ENCODE data around the gene CTXN3.

CTXN3 gene

DNA sequence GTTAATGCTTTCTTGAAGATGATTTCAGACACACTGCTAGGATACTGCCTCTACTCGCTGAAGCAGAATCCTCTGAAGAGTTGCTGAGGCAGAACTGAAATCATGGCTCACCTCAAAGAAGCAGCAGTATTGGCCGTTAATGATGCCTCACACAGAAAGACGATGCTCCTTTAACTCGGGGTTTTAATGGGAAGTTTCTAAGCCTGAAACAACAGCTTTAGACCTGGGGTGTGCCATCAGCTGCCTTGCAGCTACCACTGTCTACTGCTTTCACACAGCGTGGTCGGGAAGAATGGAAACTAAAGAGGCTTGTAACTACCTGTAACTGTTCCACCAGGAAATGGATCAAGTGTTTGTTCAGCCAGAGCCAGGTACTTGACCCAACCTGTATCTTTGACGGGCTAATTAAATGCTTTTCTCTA, at the start of gene CTXN3:
Gene CTXN3, plus strand, starts transcription at position 65 of the 422 bp plus-strand sequence. CDS start 8,440 bp downstream, outside the sequence.
- no peak for DNase-seq (ENCODE audit: low read depth in 1 of 2, low spot score in 1 of 2)

DNA sequence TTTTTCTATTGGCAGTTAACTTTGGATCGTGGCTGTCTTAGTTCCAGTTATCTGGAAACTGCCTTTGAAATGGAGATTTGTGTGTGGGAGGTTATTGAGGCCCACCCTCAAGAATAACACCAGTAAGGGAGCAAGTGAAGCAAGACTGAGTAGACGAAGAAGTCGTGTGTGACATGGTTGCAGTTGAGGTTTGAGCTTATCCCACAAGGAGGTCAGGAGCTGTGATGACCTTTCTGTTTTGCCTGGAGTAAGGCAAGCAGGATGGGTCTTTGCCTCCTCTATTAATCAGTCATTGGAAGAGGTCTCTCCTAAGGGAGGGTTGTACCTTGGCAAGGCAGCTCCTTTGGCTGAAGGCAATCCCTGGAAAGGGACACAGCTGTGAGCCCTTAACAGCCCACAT, 49.6 kb upstream of the CTXN3 start:
- DNase-seq (ENCODE audit: low read depth in 1 of 2, low spot score in 1 of 2) = no peak

DNA sequence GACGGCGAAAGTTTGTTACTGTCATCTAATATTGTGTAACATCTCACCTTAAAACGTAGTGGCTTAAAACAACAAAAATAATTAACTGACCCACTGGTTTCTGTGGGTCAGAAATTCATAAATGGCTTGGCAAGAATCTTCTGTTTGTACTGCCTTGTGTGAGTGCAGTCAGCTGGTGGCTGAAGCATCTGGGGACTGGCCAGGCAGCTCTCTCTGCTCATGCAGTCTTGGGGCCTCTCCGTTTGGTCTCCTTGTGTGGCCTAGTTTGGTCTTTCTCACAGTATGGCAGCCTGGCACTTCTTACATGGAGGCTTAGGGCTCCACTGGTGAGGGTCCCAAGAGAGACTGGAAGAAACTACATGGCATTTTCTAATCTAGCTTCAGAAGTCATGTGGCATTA, 49.0 kb upstream of the CTXN3 start:
- no peak for DNase-seq (ENCODE audit: low read depth in 1 of 2, low spot score in 1 of 2)

DNA sequence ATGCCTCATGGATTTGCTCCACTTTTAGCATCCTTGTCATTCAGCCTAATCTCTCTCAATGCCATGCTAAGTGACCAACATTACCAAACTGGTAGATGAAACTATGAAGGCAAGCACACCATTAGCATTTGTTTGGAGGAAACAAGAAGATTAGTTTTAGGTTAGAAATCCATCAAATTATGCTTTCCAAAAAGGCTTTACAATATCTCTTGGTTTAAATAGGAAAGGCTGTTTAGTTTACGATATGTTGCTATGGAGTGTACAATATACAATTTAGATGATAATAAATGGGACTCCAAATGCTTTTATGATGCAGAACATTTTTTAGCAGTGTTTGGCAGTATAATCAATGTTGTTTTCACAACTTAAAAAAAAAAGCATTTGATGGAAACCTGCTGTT, 47.8 kb upstream of the CTXN3 start:
- no peak for DNase-seq (ENCODE audit: low read depth in 1 of 2, low spot score in 1 of 2)

DNA sequence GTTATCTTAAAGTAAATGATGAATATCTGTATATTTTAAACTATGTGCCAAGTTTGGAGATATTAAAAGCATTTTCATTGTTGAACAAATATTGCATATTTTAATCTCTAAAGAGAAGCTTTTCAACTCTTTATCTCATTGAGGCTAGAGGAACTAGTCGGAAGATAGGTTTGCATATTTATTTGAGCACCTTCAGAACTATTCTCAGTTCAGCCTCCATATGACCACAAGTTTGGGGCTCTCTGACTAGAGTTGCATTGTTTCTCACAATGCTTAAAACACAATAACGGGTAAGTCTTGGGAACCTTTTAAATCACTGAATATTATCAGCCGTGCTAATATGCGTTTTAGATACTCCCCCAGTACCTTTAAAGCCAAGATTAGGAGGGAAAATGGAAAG, 47.3 kb upstream of the CTXN3 start:
- DNase-seq (ENCODE audit: low read depth in 1 of 2, low spot score in 1 of 2) = no peak

GRCh38 chr5:127602481-127602880, 46.4 kb upstream of the CTXN3 start:
- DNase-seq (ENCODE audit: low read depth in 1 of 2, low spot score in 1 of 2) = no peak

DNA sequence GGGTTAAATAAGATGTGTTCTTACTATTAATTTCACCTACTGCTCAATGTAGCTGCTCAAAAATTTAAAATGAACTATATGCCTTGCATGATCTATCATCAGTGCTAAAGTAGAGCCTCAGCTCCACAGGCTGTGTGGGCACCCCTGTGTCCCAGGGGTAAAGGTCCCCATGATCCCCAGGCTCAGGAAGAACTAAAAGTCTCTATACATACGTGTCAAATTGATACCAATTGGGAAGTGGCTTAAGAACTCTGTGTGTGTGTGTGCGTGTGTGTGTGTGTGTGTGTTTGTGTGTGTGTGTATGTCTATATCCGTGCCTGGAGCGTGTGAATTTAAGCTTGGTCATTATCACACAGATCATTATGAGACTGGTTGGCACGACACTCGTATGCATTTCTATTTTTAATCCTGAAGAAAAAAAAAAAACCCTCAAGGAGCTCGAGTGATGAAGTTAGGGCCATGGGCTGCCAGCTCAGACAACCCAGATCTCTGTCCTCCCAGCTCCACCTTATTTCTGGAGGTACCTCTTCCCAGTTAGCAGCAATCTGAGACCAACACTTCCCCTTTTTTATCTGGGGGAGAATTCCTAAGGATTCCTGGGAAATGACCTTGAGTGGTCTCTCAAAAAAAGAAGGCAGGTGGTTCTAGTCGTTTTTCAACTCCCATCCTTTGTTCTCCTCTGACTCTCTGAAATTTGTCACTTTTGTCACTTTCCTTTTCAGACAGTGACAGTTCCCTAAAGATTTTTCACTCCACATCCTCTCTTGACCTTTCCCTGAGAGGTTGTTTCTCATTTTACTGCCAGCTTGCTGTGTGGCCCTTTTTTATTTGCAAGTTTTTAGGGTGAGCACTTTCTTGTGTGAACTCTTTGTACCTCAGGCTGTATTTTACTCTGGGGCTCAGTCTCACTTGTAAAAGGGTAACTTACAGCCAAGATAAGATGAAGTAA, 45.7 kb upstream of the CTXN3 start:
- no peak for DNase-seq (ENCODE audit: low read depth in 1 of 2, low spot score in 1 of 2)

DNA sequence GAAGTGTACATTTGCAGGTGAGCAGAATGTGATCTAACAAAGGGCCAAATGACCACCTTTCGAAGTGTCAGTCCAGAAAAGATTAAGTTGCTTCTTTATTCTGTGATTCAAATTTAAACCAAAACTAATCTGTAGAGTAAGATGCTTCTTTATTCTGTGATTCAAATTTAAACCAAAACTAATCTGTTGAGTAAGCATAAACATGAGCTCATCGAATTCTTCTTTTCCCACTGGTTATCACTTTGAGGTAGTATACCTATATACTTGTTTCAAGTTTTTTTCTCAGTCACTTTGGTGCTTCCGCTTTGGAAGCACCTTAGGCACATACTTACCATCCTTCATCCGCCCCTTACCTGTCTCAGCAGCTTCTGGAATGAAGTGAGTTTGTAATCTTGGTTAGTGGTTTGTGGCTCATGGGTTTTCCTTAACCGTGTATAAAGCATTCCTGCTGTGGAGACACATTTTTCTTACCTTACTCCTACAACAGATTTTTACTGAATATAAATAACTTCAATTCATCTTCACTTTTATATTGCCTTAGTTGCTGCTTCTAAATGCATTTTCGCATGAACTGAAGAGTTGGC, 40.7 kb upstream of the CTXN3 start:
- no peak for DNase-seq (ENCODE audit: low read depth in 1 of 2, low spot score in 1 of 2)

DNA sequence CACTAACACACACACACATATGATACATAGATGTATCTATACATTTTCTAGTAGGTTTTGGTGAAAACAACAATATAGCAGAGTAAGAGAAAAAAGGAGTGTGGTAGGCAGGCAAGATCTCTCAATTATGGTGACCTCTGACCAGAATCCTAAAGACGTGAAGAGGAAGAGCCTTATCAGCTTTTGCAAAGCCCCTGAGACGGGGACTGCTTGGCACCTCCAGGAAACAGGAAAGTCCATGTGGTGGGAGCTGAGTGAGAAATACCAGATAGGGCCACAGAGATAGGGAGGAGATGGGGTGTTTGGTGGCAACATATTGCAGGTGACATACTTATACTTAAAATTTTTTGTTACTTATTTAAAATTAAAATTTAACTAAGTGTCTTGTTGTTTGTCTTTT, 39.9 kb upstream of the CTXN3 start:
- no peak for DNase-seq (ENCODE audit: low read depth in 1 of 2, low spot score in 1 of 2)

DNA sequence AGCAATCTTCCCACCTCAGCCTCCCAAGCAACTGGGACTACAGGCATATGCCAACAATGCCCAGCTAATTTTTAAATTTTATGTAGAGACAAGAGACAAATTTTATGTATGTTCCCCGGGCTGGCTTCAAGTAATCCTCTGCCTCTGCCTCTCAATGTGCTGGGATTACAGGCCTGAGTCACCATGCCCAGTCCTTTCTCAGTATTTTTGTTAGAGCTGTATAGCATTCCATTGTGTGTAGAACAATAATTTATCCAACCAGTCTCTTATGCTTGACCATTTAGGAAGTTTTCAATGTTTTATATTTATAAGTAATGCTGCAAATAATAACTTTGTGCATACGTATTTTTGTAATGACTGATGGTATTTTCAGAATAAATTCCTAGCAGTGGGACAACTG, 38.9 kb upstream of the CTXN3 start:
- no peak for DNase-seq (ENCODE audit: low read depth in 1 of 2, low spot score in 1 of 2)

DNA sequence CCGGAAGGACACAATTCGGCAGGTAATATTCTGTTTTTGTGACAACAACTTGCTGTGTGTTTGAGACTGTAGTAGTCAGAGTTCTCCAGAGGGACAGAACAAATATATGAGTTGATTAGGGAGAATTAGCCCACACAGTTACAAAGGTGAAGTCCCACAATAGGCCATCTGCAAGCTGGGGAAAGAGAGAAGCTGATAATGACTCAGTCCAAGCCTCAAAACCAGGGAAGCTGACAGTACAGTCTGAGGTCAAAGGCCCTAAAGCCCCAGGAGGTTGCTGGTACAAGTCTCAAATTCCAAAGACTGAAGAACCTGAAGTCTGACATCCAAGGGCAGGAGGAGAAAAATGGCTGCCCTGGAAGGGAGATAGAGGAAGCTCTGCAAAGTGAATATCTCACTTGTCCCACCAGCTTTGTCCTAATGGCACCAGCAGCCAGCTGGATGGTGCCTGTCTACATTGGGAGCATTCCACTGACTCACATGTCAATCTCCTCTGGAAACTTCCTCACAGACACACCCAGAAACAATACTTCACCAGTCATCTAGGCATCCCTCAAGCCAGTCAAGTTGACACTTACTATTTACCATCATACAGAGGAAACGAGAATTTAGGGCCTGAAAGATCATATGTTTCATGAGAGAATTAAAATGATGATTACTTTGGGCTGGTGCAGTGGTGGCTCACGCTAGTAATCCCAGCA, 36.3 kb upstream of the CTXN3 start:
- DNase-seq (ENCODE audit: low read depth in 1 of 2, low spot score in 1 of 2) = no peak

- no peak for DNase-seq (ENCODE audit: low read depth in 1 of 2, low spot score in 1 of 2)
Observed at GRCh38 chr5:127615916-127616315, 33.0 kb upstream of the CTXN3 start.

- DNase-seq (ENCODE audit: low read depth in 1 of 2, low spot score in 1 of 2) = no peak
Observed at GRCh38 chr5:127619908-127620479, 28.9 kb upstream of the CTXN3 start.

GRCh38 chr5:127621601-127622325, 27.1 kb upstream of the CTXN3 start:
- no peak for DNase-seq (ENCODE audit: low read depth in 1 of 2, low spot score in 1 of 2)

DNA sequence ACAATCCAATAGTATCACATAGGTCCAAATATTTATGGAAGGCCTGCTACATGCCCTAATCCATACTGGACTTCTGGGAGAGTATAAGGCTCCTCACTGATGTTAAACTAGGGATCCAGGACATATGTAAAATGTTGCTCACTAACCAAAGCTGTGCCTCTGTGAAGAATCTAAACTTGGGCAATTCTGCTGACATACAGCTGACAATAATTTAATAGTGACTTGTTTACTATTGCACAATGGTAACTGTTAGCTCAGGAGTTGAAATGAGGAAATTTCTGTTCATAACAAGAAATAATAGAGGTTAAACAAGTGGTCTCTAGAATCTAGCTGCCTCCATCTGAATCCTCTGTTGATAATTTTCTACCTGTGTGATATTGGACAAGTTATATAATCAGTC, 14.9 kb upstream of the CTXN3 start:
- no peak for DNase-seq (ENCODE audit: low read depth in 1 of 2, low spot score in 1 of 2)

GRCh38 chr5:127639828-127640227, 9.1 kb upstream of the CTXN3 start:
- DNase-seq (ENCODE audit: low read depth in 1 of 2, low spot score in 1 of 2) = no peak

- no peak for DNase-seq (ENCODE audit: low read depth in 1 of 2, low spot score in 1 of 2)
Observed at GRCh38 chr5:127642949-127643348, 5.9 kb upstream of the CTXN3 start.

- no peak for DNase-seq (ENCODE audit: low read depth in 1 of 2, low spot score in 1 of 2)
Observed at GRCh38 chr5:127643607-127644006, 5.3 kb upstream of the CTXN3 start.

DNA sequence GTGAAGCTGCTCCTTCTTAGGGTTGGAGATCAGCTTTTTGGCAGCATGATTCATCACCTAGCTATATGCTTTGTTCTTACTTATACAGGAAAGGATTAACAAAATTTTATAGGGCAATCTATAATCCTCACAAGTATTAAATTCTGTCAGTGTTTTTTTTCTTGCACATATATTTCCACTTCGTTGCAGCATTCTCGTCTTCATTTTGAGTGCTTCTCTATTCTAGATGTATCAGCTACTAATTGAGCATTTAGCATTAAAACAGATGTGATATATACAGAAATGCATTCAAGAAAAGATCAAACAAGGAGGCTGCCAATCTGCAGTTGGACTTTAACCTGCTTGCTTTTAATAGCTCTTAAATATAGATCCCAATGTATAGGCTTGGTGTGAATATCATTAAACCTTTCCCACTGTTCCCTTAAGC, 3.6 kb upstream of the CTXN3 start:
- no peak for DNase-seq (ENCODE audit: low read depth in 1 of 2, low spot score in 1 of 2)

- DNase-seq (ENCODE audit: low read depth in 1 of 2, low spot score in 1 of 2) = no peak
Observed at GRCh38 chr5:127647361-127647958, 1.4 kb upstream of the CTXN3 start.

- DNase-seq (ENCODE audit: low read depth in 1 of 2, low spot score in 1 of 2) = no peak
Observed at GRCh38 chr5:127650022-127650421, 1.1 kb downstream of the CTXN3 start.
